IMR-90 (cell line): Measurements from ENCODE around the gene SRC. TPM values are rescaled to one million over a fixed set of nuclear protein-coding genes. Genes with fewer than 3 reads are reported as not detected.

Experiments
- ATAC-seq: fragments of 200-7000 bp; cut with Tn5 transposase; 2 replicates; pipeline ENCODE4 v1.9.1; 2020; ENCODE audit warnings: low read depth, mild to moderate bottlenecking, moderate library complexity
- BruUV-seq: library from RNA; stranded (reverse); fragments of 400-500 nt; replicated peaks from 2 replicates; lab custom pipeline; 2021; lab: Mats Ljungman, UMichigan
- CTCF ChIA-PET: fragments of 300-600 bp; formaldehyde crosslinking; extraction: SDS; loops from one replicate; lab custom pipeline; 2021; ENCODE audit warnings: antibody characterized with exemption; lab: Yijun Ruan, JAX
- POLR2A ChIA-PET: fragments of 300-600 bp; sonication (Branson Sonifier 250); formaldehyde crosslinking; loops from one replicate; lab custom pipeline; 2022; ENCODE audit warnings: antibody characterized with exemption; ENCODE audit not compliant: unreplicated experiment; lab: Charles Lee
- DNase-seq: peaks from one replicate; pipeline ENCODE4 v3.0.0; 2013
- H2AFZ ChIP-seq: replicated peaks from 2 replicates; pipeline ENCODE3; 2013; ENCODE audit warnings: low read length, mild to moderate bottlenecking; ENCODE audit not compliant: poor library complexity
- H2AK5ac ChIP-seq: 2 replicates; pipeline ENCODE4 v1.6.1; 2013; ENCODE audit warnings: low read depth, low read length, inconsistent platforms
- H2AK9ac ChIP-seq: replicated peaks from 2 replicates; pipeline ENCODE3; 2013; ENCODE audit warnings: mild to moderate bottlenecking, low read depth, low read length, moderate library complexity; ENCODE audit not compliant: poor library complexity
- H2BK120ac ChIP-seq: 2 replicates; pipeline ENCODE4 v1.6.1; 2013; ENCODE audit warnings: low read depth, low read length, inconsistent platforms
- H2BK15ac ChIP-seq: 3 replicates; pipeline ENCODE4 v1.6.1; 2013; ENCODE audit warnings: low read depth, low read length, inconsistent platforms
- H2BK20ac ChIP-seq: 2 replicates; pipeline ENCODE4 v1.6.1; 2013; ENCODE audit warnings: low read depth, mild to moderate bottlenecking, inconsistent platforms, low read length, moderate library complexity
- H2BK5ac ChIP-seq: 2 replicates; pipeline ENCODE4 v1.6.1; 2013; ENCODE audit warnings: mild to moderate bottlenecking, low read depth, low read length, inconsistent platforms; ENCODE audit not compliant: poor library complexity, severe bottlenecking
- H3K14ac ChIP-seq: replicated peaks from 2 replicates; pipeline ENCODE4 v1.6.1; 2013; ENCODE audit warnings: low read depth, low read length, inconsistent platforms
- H3K18ac ChIP-seq: 2 replicates; pipeline ENCODE4 v1.6.1; 2013; ENCODE audit warnings: low read depth, low read length, control low read depth
- H3K23ac ChIP-seq: 2 replicates; pipeline ENCODE4 v1.6.1; 2013; ENCODE audit warnings: low read depth, low read length, inconsistent platforms
- H3K27ac ChIP-seq: 2 replicates; pipeline ENCODE4 v1.5.1; 2013; ENCODE audit warnings: mild to moderate bottlenecking, control low read depth, low read length; ENCODE audit not compliant: insufficient read depth
- H3K27me3 ChIP-seq: 2 replicates; pipeline ENCODE4 v1.6.1; 2013; ENCODE audit warnings: low read length; ENCODE audit not compliant: control insufficient read depth, insufficient read depth
- H3K36me3 ChIP-seq: 2 replicates; pipeline ENCODE4 v1.6.1; 2013; ENCODE audit warnings: low read length, mixed read lengths; ENCODE audit not compliant: control insufficient read depth, insufficient read depth
- H3K4ac ChIP-seq: 2 replicates; pipeline ENCODE4 v1.6.1; 2013; ENCODE audit warnings: low read depth, low read length, inconsistent platforms
- H3K4me1 ChIP-seq: 2 replicates; pipeline ENCODE4 v1.6.1; 2013; ENCODE audit warnings: low read length, mixed read lengths; ENCODE audit not compliant: control insufficient read depth, insufficient read depth
- H3K4me2 ChIP-seq: 2 replicates; pipeline ENCODE4 v1.6.1; 2013; ENCODE audit warnings: low read depth, mild to moderate bottlenecking, control low read depth, low read length, moderate library complexity
- H3K4me3 ChIP-seq: 2 replicates; pipeline ENCODE4 v1.5.1; 2013; ENCODE audit warnings: low read depth, mild to moderate bottlenecking, control low read depth, low read length, moderate library complexity; ENCODE audit not compliant: insufficient read depth
- H3K56ac ChIP-seq: 2 replicates; pipeline ENCODE4 v1.6.1; 2013; ENCODE audit warnings: low read length, inconsistent platforms; ENCODE audit not compliant: insufficient read depth; ENCODE audit errors: extremely low read depth
- H3K79me1 ChIP-seq, 2 experiments: 2 replicates each; pipeline ENCODE4 v1.6.1; 2013; ENCODE audit warnings: low read length in 2 of 2, inconsistent platforms in 1 of 2, low read depth in 1 of 2
- H3K9ac ChIP-seq: 2 replicates; pipeline ENCODE4 v1.6.1; 2013; ENCODE audit warnings: low read depth, low read length, control low read depth
- H3K9me1 ChIP-seq: 2 replicates; pipeline ENCODE4 v1.6.1; 2013; ENCODE audit warnings: low read length, inconsistent platforms; ENCODE audit not compliant: insufficient read depth
- H3K9me3 ChIP-seq: 2 replicates; pipeline ENCODE4 v1.6.1; 2013; ENCODE audit warnings: low read length; ENCODE audit not compliant: control insufficient read depth, insufficient read depth
- H4K20me1 ChIP-seq: 2 replicates; pipeline ENCODE4 v1.6.1; 2013; ENCODE audit warnings: low read length, inconsistent platforms; ENCODE audit not compliant: insufficient read depth
- H4K5ac ChIP-seq: 2 replicates; pipeline ENCODE4 v1.6.1; 2013; ENCODE audit warnings: mild to moderate bottlenecking, low read depth, low read length, control low read depth
- H4K8ac ChIP-seq, 2 experiments: 2 replicates each; pipeline ENCODE4 v1.6.1; 2013; ENCODE audit warnings: low read depth in 2 of 2, low read length in 2 of 2, control low read depth in 1 of 2, inconsistent platforms in 1 of 2
- H4K91ac ChIP-seq: 2 replicates; pipeline ENCODE4 v1.6.1; 2013; ENCODE audit warnings: low read depth, low read length, inconsistent platforms; ENCODE audit not compliant: insufficient read depth
- CHD1 ChIP-seq: IDR thresholded peaks from 2 replicates; pipeline ENCODE4 v1.6.1; 2012; ENCODE audit warnings: low read depth, low read length, improper control_type of control experiment
- CTCF ChIP-seq: conservative IDR thresholded peaks from 2 replicates; pipeline ENCODE4 v1.5.1; 2012; ENCODE audit warnings: mild to moderate bottlenecking, low read depth, low read length, improper control_type of control experiment
- ELK1 ChIP-seq: fragments of 150-350 bp; IDR thresholded peaks from 2 replicates; pipeline ENCODE4 v1.6.1; 2016; ENCODE audit warnings: low read depth, mild to moderate bottlenecking, low read length, moderate library complexity, borderline replicate concordance
- FOS ChIP-seq: fragments of 150-350 bp; IDR thresholded peaks from 2 replicates; pipeline ENCODE4 v1.6.1; 2016; ENCODE audit warnings: low read depth, low read length
- MAFK ChIP-seq: IDR thresholded peaks from 2 replicates; pipeline ENCODE4 v1.6.1; 2012; ENCODE audit warnings: low read depth, low read length, improper control_type of control experiment
- USF2 ChIP-seq: fragments of 150-350 bp; IDR thresholded peaks from 2 replicates; pipeline ENCODE4 v1.6.1; 2017; ENCODE audit warnings: mild to moderate bottlenecking, antibody characterized with exemption, low read length, low read depth
- WGBS, 2 experiments: methylation state at CpG; one replicate each; pipeline versions ENCODE4 v1.1.5 to v1.1.7; 2013; ENCODE audit warnings: missing lambda C conversion rate in 2 of 2; ENCODE audit not compliant: insufficient read length in 1 of 2; ENCODE audit errors: extremely low coverage in 2 of 2; 5-methylcytosine and 5-hydroxymethylcytosine counted together
- dilution Hi-C: fragments of 300-500 bp; cut with HindIII; formaldehyde crosslinking; loops from one replicate; pipeline ENCODE4 v1.14.3; 2018; ENCODE audit warnings: low sequenced_read_pairs; ENCODE audit not compliant: unreplicated experiment
- in situ Hi-C: fragments of 300-500 bp; cut with MboI; formaldehyde crosslinking; loops from 3 replicates; pipeline ENCODE4 v1.14.3; 2019; ENCODE audit warnings: low sequenced_read_pairs, inconsistent platforms, mixed read lengths
- intact Hi-C: fragments of 100-400 bp; cut with micrococcal nuclease; formaldehyde crosslinking; loops from 2 replicates; pipeline ENCODE4 v1.10.0; 2022
- polyA plus RNA-seq, 3 experiments: library from polyadenylated mRNA; depleted of rRNA; stranded (reverse); fragments of >200 nt; gene quantifications; 2 replicates each; pipeline ENCODE4 v1.2.3, GENCODE V29; 2012; ENCODE audit warnings: low replicate concordance in 1 of 3
- total RNA-seq: library from RNA; depleted of rRNA; stranded (reverse); fragments of >200 nt; gene quantifications from 2 replicates; pipeline ENCODE4 v1.2.3, GENCODE V29; 2012

The SRC gene
- total and polyA plus RNA-seq, 2 of the 4 experiments (the other 2 are of a cell fraction): 7.0 to 24.2 TPM

GRCh38 chr20:37302981-37303380 lies 43.0 kb upstream of the SRC start:
- H3K9me3 ChIP-seq: no peaks in the 10 kb centered on the region
- H2BK20ac ChIP-seq: no peak overlapping the region
- no peaks in the 10 kb centered on the region for H3K27me3 ChIP-seq
- no peak overlapping the region for H4K91ac ChIP-seq
- BruUV-seq: no TSS peak
- no peak overlapping the region for H3K56ac ChIP-seq
- no peak for DNase-seq
- H3K4ac ChIP-seq: no peak overlapping the region
- no peak overlapping the region for H2AFZ ChIP-seq
- H3K14ac ChIP-seq: no peak overlapping the region
- H4K8ac ChIP-seq: no peak overlapping the region
- H3K4me1 ChIP-seq: peaks cover 11% of the 10 kb centered on the region
- peaks cover 35% of the 10 kb centered on the region for H3K9me1 ChIP-seq
- H2BK5ac ChIP-seq: no peak overlapping the region
- TF ChIP-seq ELK1 (no peak), CHD1 (no peak), MAFK (no peak), USF2 (no peak), CTCF (no peak), FOS (no peak)
- H3K27ac ChIP-seq: no peak overlapping the region
- H2BK120ac ChIP-seq: no peak overlapping the region
- no peak for ATAC-seq
- peaks cover 52 to 79% of the 10 kb centered on the region in 2 experiments for H3K79me1 ChIP-seq
- H4K5ac ChIP-seq: no peak overlapping the region
- ChIA-PET CTCF (no interaction called here), POLR2A (no interaction called here)
- H2AK5ac ChIP-seq: no peak overlapping the region
- H2AK9ac ChIP-seq: no peak overlapping the region
- no peak overlapping the region for H3K4me3 ChIP-seq
- no peak overlapping the region for H3K4me2 ChIP-seq
- peaks cover 26% of the 10 kb centered on the region for H3K36me3 ChIP-seq
- peaks cover 20% of the 10 kb centered on the region; the same call in 1 of the 2 replicates for H4K20me1 ChIP-seq
- in situ Hi-C loops: no loop called here
- no peak overlapping the region for H3K9ac ChIP-seq
- H3K18ac ChIP-seq: no peak overlapping the region
- no peak overlapping the region for H3K23ac ChIP-seq
- WGBS, 2 experiments: 100% methylated on average over 1 of the region's 2 CpGs; no CpG with 5 or more reads in 1 of the 2 experiments
- intact Hi-C loops: no loop called here
- H2BK15ac ChIP-seq: no peak overlapping the region
- dilution Hi-C loops: no loop called here
